Suprapubic skin (tissue), 4 donors: ENCODE data around the gene CILP2.

Source experiments
- POLR2A ChIP-seq, 2 donors: fragments of 450-650 bp; IDR thresholded peaks; one replicate each; pipeline ENCODE4 v1.6.1; 2017; ENCODE audit warnings: antibody characterized with exemption in 2 of 2, mild to moderate bottlenecking in 2 of 2, moderate library complexity in 2 of 2
- POLR2AphosphoS5 ChIP-seq, 3 donors: sonication (generic); formaldehyde crosslinking; IDR thresholded peaks; one replicate each; pipeline ENCODE4 v1.6.1; 2017; ENCODE audit warnings: antibody characterized with exemption in 3 of 3
- TF ChIP-seq, protein P1 (sequence below), 2 donors: fragments of 200-600 bp in 1 of 2; fragments of 450-650 bp in 1 of 2; sonication (generic) in 1 of 2; IDR thresholded peaks; one replicate each; pipeline ENCODE4 v1.5.1; 2016 to 2019; ENCODE audit warnings: antibody characterized with exemption in 2 of 2, mild to moderate bottlenecking in 1 of 2, moderate library complexity in 1 of 2

DNA sequence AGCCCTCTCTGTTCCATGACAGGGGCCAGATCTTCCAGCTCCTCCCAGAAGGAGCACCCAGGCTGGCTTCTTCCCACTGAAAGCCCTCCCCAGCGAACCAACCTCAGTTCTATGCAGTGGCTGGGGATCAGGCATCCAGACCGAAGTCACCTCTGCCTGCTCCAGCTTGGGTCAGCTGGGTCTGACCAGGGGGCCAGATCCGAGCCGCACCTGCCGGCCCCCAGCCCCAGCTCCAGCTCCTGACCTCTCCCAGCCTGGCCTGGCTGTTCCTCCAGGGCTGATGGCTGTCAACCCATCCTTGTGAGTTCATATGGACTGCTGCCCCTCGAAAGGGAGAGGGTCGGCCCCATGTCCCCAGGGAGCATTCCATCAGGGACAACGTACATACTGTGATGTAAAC, 30.7 kb upstream of the CILP2 start:
- TF ChIP-seq, protein P1, sequence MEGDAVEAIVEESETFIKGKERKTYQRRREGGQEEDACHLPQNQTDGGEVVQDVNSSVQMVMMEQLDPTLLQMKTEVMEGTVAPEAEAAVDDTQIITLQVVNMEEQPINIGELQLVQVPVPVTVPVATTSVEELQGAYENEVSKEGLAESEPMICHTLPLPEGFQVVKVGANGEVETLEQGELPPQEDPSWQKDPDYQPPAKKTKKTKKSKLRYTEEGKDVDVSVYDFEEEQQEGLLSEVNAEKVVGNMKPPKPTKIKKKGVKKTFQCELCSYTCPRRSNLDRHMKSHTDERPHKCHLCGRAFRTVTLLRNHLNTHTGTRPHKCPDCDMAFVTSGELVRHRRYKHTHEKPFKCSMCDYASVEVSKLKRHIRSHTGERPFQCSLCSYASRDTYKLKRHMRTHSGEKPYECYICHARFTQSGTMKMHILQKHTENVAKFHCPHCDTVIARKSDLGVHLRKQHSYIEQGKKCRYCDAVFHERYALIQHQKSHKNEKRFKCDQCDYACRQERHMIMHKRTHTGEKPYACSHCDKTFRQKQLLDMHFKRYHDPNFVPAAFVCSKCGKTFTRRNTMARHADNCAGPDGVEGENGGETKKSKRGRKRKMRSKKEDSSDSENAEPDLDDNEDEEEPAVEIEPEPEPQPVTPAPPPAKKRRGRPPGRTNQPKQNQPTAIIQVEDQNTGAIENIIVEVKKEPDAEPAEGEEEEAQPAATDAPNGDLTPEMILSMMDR (IDR thresholded peaks at IDR 0.05): no peak
- no peak for TF ChIP-seq POLR2A (IDR thresholded peaks at IDR 0.05)
- TF ChIP-seq POLR2AphosphoS5 (IDR thresholded peaks at IDR 0.05): no peak
